Transverse colon (tissue), 4 donors: ENCODE results near the gene ZNF560.

Experiments used
- POLR2AphosphoS5 ChIP-seq, 3 donors: sonication (generic); formaldehyde crosslinking; IDR thresholded peaks; one replicate each; pipeline ENCODE4 v1.6.1; 2016; ENCODE audit warnings: antibody characterized with exemption in 3 of 3
- TF ChIP-seq, protein P1 (sequence below), 5 experiments: fragments of 200-600 bp in 3 of 5; fragments of 450-650 bp in 2 of 5; sonication (generic) in 3 of 5; IDR thresholded peaks; 1 replicate in 2 of 5; 2 replicates in 3 of 5; pipeline ENCODE4 v1.5.1; 2016 to 2017; ENCODE audit warnings: antibody characterized with exemption in 5 of 5, inconsistent platforms in 3 of 5, mild to moderate bottlenecking in 2 of 5, moderate library complexity in 1 of 5

GRCh38 chr19:9531933-9532332 is 33.5 kb upstream of the ZNF560 start:
- TF ChIP-seq, protein P1, sequence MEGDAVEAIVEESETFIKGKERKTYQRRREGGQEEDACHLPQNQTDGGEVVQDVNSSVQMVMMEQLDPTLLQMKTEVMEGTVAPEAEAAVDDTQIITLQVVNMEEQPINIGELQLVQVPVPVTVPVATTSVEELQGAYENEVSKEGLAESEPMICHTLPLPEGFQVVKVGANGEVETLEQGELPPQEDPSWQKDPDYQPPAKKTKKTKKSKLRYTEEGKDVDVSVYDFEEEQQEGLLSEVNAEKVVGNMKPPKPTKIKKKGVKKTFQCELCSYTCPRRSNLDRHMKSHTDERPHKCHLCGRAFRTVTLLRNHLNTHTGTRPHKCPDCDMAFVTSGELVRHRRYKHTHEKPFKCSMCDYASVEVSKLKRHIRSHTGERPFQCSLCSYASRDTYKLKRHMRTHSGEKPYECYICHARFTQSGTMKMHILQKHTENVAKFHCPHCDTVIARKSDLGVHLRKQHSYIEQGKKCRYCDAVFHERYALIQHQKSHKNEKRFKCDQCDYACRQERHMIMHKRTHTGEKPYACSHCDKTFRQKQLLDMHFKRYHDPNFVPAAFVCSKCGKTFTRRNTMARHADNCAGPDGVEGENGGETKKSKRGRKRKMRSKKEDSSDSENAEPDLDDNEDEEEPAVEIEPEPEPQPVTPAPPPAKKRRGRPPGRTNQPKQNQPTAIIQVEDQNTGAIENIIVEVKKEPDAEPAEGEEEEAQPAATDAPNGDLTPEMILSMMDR (IDR thresholded peaks at IDR 0.05) = no peak
- no peak for TF ChIP-seq POLR2AphosphoS5 (IDR thresholded peaks at IDR 0.05)
